Natural killer cell (primary cell): Measurements from ENCODE around the gene TWSG1. TPM values are rescaled to one million over a fixed set of nuclear protein-coding genes. Genes with fewer than 3 reads are reported as not detected.
"Not testable (repeated sequence)": the region's sequence is repeated elsewhere in the genome, so short reads cannot be mapped to it uniquely, and the experiment has no call there.

Experiments
- ATAC-seq, 3 donors: fragments of 150-1000 bp in 2 of 3; fragments of 200-7000 bp in 1 of 3; cut with Tn5 transposase; 1 replicate in 1 of 3; 2 replicates in 2 of 3; pipeline ENCODE4 v1.10.0; 2021; ENCODE audit warnings: mild to moderate bottlenecking in 2 of 3, moderate library complexity in 2 of 3
- DNase-seq, 2 donors: peaks; one replicate each; pipeline versions ENCODE4 v3.0.0 to v3.0.0-alpha.2; 2013 to 2021; ENCODE audit warnings: mixed read lengths in 1 of 2
- H3K27ac ChIP-seq: one replicate; pipeline ENCODE4 v1.5.1; 2013; ENCODE audit warnings: mild to moderate bottlenecking, low read length
- H3K27me3 ChIP-seq: one replicate; pipeline ENCODE4 v1.6.1; 2013; ENCODE audit warnings: low read length; ENCODE audit not compliant: control insufficient read depth, insufficient read depth
- H3K36me3 ChIP-seq: one replicate; pipeline ENCODE4 v1.6.1; 2013; ENCODE audit warnings: low read length; ENCODE audit not compliant: control insufficient read depth, insufficient read depth
- H3K4me1 ChIP-seq: one replicate; pipeline ENCODE4 v1.6.1; 2013; ENCODE audit warnings: low read length; ENCODE audit not compliant: control insufficient read depth, insufficient read depth
- H3K4me3 ChIP-seq: one replicate; pipeline ENCODE4 v1.5.1; 2013; ENCODE audit warnings: low read length
- H3K9me3 ChIP-seq: one replicate; pipeline ENCODE4 v1.6.1; 2013; ENCODE audit warnings: low read length; ENCODE audit not compliant: control insufficient read depth, insufficient read depth
- H3K27ac Mint-ChIP-seq, 2 donors: one replicate each; pipeline ENCODE4 v1.8.0; 2022; ENCODE audit warnings: mild to moderate bottlenecking in 2 of 2, mixed read lengths in 2 of 2, moderate library complexity in 1 of 2
- H3K27me3 Mint-ChIP-seq, 2 donors: one replicate each; pipeline ENCODE4 v1.8.0; 2022; ENCODE audit warnings: low read depth in 2 of 2, mixed read lengths in 2 of 2
- H3K36me3 Mint-ChIP-seq: one replicate; pipeline ENCODE4 v1.8.0; 2022; ENCODE audit warnings: mixed read lengths
- H3K4me1 Mint-ChIP-seq, 2 donors: one replicate each; pipeline ENCODE4 v1.8.0; 2022; ENCODE audit warnings: mixed read lengths in 2 of 2
- H3K4me3 Mint-ChIP-seq: one replicate; pipeline ENCODE4 v1.8.0; 2022; ENCODE audit warnings: mild to moderate bottlenecking, moderate library complexity, mixed read lengths
- H3K9me3 Mint-ChIP-seq, 2 donors: one replicate each; pipeline ENCODE4 v1.8.0; 2022; ENCODE audit warnings: mixed read lengths in 2 of 2
- WGBS: methylation state at CpG from one replicate; pipeline ENCODE4 v1.1.7; 2013; ENCODE audit warnings: missing lambda C conversion rate; ENCODE audit not compliant: insufficient coverage; 5-methylcytosine and 5-hydroxymethylcytosine counted together
- intact Hi-C: fragments of 100-400 bp; cut with micrococcal nuclease; formaldehyde crosslinking; loops from one replicate; pipeline ENCODE4 v1.14.2; 2022
- total RNA-seq, 4 donors: library from RNA; stranded (reverse); fragments of 120-200 nt in 1 of 4; gene quantifications; one replicate each; pipeline versions ENCODE4 v1.2.3 to v1.2.4, GENCODE V29; 2013 to 2022
- TF ChIP-seq, protein P1 (sequence below): fragments of 200-600 bp; IDR thresholded peaks from one replicate; pipeline ENCODE4 v1.8.0; 2022; ENCODE audit warnings: antibody characterized with exemption

The TWSG1 gene
- total RNA-seq, 3 donors from 2014 or later (not counting 1 experiment from before 2014, with no cell fraction given): 3.4 to 7.3 (median 5.6) TPM

DNA sequence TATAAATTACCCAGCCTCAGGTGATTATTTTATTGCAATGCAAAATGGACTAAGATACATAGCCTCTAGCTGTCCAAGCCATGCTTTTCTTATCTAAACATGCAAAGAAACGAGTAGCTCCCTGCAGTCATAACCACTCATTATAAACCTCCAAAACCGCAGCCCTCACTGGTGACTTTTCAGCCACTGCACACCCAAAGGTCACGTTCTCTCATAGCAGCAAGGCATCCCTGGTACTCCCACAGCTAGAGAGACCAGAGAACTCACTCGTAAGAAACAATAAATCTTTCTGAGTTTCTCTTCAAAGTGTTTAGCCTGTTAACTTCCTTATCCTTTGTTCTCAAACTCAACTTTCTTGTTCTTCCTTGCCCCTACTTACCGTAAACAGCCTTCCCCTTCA, 112.3 kb downstream of the TWSG1 start:
- Histone ChIP-seq H3K4me1 (no peaks in the 10 kb centered on the region), H3K4me3 (no peak overlapping the region), H3K27ac (no peak overlapping the region), H3K27me3 (no peaks in the 10 kb centered on the region), H3K36me3 (no peaks in the 10 kb centered on the region), H3K9me3 (peaks cover 2% of the 10 kb centered on the region)
- ATAC-seq: no peak
- H3K27me3 Mint-ChIP-seq: peaks cover 5 to 16% of the 10 kb centered on the region in 2 donors
- TF ChIP-seq, protein P1, sequence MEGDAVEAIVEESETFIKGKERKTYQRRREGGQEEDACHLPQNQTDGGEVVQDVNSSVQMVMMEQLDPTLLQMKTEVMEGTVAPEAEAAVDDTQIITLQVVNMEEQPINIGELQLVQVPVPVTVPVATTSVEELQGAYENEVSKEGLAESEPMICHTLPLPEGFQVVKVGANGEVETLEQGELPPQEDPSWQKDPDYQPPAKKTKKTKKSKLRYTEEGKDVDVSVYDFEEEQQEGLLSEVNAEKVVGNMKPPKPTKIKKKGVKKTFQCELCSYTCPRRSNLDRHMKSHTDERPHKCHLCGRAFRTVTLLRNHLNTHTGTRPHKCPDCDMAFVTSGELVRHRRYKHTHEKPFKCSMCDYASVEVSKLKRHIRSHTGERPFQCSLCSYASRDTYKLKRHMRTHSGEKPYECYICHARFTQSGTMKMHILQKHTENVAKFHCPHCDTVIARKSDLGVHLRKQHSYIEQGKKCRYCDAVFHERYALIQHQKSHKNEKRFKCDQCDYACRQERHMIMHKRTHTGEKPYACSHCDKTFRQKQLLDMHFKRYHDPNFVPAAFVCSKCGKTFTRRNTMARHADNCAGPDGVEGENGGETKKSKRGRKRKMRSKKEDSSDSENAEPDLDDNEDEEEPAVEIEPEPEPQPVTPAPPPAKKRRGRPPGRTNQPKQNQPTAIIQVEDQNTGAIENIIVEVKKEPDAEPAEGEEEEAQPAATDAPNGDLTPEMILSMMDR: no peak
- H3K4me3 Mint-ChIP-seq: no peak overlapping the region
- intact Hi-C loops: no loop called here
- no peak for DNase-seq
- no peaks in the 10 kb centered on the region for H3K9me3 Mint-ChIP-seq
- no peaks in the 10 kb centered on the region for H3K36me3 Mint-ChIP-seq
- 89% methylated on average over 5 of the region's 5 CpGs for WGBS
- no peak overlapping the region for H3K27ac Mint-ChIP-seq
- no peaks in the 10 kb centered on the region for H3K4me1 Mint-ChIP-seq

DNA sequence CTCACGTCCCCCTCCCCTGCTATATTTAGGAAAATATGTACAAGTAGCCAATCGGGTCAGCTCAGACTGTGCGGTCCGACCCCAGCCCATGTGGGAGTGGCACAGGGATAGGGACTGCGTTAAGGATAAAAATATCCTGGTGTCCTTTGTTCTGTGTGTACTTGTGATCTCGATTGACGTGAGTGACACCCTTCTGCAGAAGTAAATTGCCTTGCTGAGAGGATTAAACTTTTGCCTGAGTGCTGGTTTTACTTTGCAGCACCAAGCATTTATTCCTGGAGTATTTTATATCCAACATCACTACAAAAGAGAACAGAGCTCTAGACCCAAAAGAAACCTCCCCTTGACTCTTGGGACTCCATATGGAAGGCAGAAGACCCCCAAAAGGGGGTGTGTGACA, 112.8 kb downstream of the TWSG1 start:
- DNase-seq (no peak), ATAC-seq (no peak)
- H3K27ac Mint-ChIP-seq: no peak overlapping the region
- Histone ChIP-seq H3K36me3 (no peaks in the 10 kb centered on the region), H3K4me3 (no peak overlapping the region), H3K27me3 (no peaks in the 10 kb centered on the region), H3K4me1 (no peaks in the 10 kb centered on the region), H3K9me3 (peaks cover 2% of the 10 kb centered on the region), H3K27ac (no peak overlapping the region)
- TF ChIP-seq, protein P1: no peak
- H3K36me3 Mint-ChIP-seq: no peaks in the 10 kb centered on the region
- no peak overlapping the region for H3K4me3 Mint-ChIP-seq
- H3K9me3 Mint-ChIP-seq: no peaks in the 10 kb centered on the region
- intact Hi-C loops: no loop called here
- peaks cover 5 to 16% of the 10 kb centered on the region in 2 donors for H3K27me3 Mint-ChIP-seq
- 92% methylated on average over 7 of the region's 7 CpGs for WGBS
- no peaks in the 10 kb centered on the region for H3K4me1 Mint-ChIP-seq

DNA sequence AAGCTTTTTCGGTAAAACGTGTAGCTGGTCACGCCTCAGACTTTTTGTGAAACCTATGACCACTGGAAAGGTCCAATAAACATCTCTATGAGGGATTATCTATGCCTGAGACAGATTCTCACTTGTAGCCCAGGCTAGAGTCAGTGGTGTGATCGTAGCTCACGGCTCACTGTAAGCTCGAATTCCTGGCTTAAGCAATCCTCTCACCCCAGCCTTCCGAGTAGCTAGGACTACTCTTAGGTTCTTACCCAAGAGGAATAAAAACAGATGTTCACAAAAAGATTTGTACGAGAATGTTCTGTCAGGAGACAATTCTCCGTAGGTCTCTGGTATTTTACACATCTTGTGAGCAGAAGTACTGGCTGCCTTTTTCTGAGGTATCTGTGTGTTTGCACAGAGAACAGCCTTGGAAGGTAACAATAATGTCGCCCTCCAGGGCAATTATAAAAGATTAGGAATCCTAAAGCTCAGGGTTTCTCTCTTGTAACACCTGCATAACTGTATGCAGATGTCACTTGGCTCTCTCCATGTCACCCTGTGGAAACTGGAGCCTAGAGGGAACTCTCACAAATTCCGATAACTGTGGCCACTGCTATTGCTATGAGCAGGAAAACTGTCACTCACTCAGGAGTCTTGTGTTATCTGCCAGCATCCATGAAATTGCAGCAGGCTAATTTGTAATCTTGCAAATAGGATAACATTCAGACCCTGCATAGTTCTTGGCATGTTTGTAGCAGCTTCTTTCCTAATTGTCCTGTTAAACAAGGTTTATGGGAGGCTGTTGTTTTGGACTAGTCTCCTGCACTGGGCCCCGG, 115.2 kb downstream of the TWSG1 start:
- Mint-ChIP-seq H3K27me3 (peaks cover 7 to 23% of the 10 kb centered on the region in 2 donors), H3K4me3 (no peak overlapping the region), H3K4me1 (no peaks in the 10 kb centered on the region), H3K9me3 (no peaks in the 10 kb centered on the region), H3K27ac (no peak overlapping the region), H3K36me3 (no peaks in the 10 kb centered on the region)
- peaks cover 2% of the 10 kb centered on the region for H3K9me3 ChIP-seq
- intact Hi-C loops: no loop called here
- no peaks in the 10 kb centered on the region for H3K4me1 ChIP-seq
- DNase-seq (no peak), ATAC-seq (no peak)
- no peaks in the 10 kb centered on the region for H3K36me3 ChIP-seq
- WGBS: 78% methylated on average over 12 of the region's 12 CpGs
- H3K4me3 ChIP-seq: no peak overlapping the region
- no peaks in the 10 kb centered on the region for H3K27me3 ChIP-seq
- H3K27ac ChIP-seq: no peak overlapping the region
- TF ChIP-seq, protein P1: no peak

DNA sequence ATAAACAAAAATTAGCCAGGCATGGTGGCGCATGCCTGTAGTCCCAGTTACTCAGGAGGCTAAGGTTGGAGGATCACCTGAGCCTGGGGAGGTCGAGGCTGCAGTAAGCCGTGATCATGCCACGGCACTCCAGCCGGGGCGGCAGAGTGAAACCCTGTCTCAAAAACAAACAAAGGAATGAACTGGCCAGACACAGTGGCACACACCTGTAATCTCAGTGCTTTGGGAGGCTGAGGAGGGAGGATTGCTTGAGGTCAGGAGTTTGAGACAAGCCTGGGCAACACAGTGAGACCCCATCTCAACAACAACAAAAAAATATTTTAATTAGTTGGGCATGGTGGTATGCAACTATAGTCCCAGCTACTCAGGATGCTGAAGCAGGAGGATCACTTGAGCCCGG, 116.3 kb downstream of the TWSG1 start:
- 96% methylated on average over 7 of the region's 7 CpGs for WGBS
- H3K36me3 Mint-ChIP-seq, H3K4me1 ChIP-seq, H3K9me3 ChIP-seq, H3K27ac ChIP-seq, intact Hi-C loops, H3K27me3 ChIP-seq, H3K9me3 Mint-ChIP-seq, ATAC-seq, H3K27ac Mint-ChIP-seq, DNase-seq, H3K4me3 Mint-ChIP-seq, H3K4me1 Mint-ChIP-seq, H3K4me3 ChIP-seq, H3K36me3 ChIP-seq: not testable (repeated sequence)
- peaks cover 7 to 15% of the 10 kb centered on the region in 2 donors for H3K27me3 Mint-ChIP-seq

Other genes with a start within 250 kb of the TWSG1 start
- gene NDUFV2, start 232.1 kb upstream of the TWSG1 start, total RNA-seq: 100 to 1,000 TPM; 137 to 188 (median 154) TPM
- 100 to 1,000 TPM; 136 to 148 (median 141) TPM for gene ANKRD12, start 198.0 kb upstream of the TWSG1 start, total RNA-seq
- gene RALBP1, start 140.7 kb downstream of the TWSG1 start, total RNA-seq: 10 to 100 TPM; 27.3 to 40.0 (median 33.4) TPM